K562 (cell line): ENCODE data around the gene UBE2D2. TPM values are rescaled to one million over a fixed set of nuclear protein-coding genes. Genes with fewer than 3 reads are reported as not detected.

Experiments used
- BCL6 ChIP-seq: fragments of 250-450 bp; sonication (Bioruptor Pico); IDR thresholded peaks from 2 replicates; pipeline ENCODE4 v1.4.0; 2020
- CBX5 ChIP-seq: IDR thresholded peaks from 2 replicates; pipeline ENCODE4 v1.6.1; 2014; ENCODE audit warnings: low read depth, borderline replicate concordance
- EP300 ChIP-seq: IDR thresholded peaks from 2 replicates; pipeline ENCODE4 v1.6.1; 2012; ENCODE audit warnings: low read length, improper control_type of control experiment
- ETV6 ChIP-seq, 3 experiments: fragments of 150-350 bp in 1 of 3; sonication (generic) in 1 of 3; formaldehyde crosslinking in 1 of 3; IDR thresholded peaks; 2 replicates each; pipeline versions ENCODE4 v1.6.1 to v1.8.0; 2014 to 2022; ENCODE audit warnings: borderline replicate concordance in 2 of 3, low read depth in 2 of 3, antibody characterized with exemption in 1 of 3, low read length in 1 of 3, mild to moderate bottlenecking in 1 of 3, missing genetic modification reagents in 1 of 3
- HNRNPK ChIP-seq: fragments of 200-400 bp; formaldehyde crosslinking; IDR thresholded peaks from one replicate; pipeline ENCODE4 v1.6.1; 2018; ENCODE audit warnings: mild to moderate bottlenecking, low read depth, low read length; ENCODE audit not compliant: poor library complexity, severe bottlenecking
- NBN ChIP-seq: fragments of 450-650 bp; IDR thresholded peaks from 2 replicates; pipeline ENCODE4 v1.6.1; 2016; ENCODE audit warnings: low read depth, mild to moderate bottlenecking
- NCOR1 ChIP-seq: fragments of 450-650 bp; IDR thresholded peaks from 2 replicates; pipeline ENCODE4 v1.6.1; 2016; ENCODE audit warnings: mild to moderate bottlenecking, moderate library complexity
- SMC3 ChIP-seq: conservative IDR thresholded peaks from 2 replicates; pipeline ENCODE4 v1.6.1; 2011; ENCODE audit warnings: low read depth, low read length, improper control_type of control experiment; ENCODE audit not compliant: insufficient read depth
- SREBF1 ChIP-seq: fragments of 150-350 bp; IDR thresholded peaks from 2 replicates; pipeline ENCODE4 v1.6.1; 2014; ENCODE audit warnings: antibody characterized with exemption, low read depth, low read length, borderline replicate concordance
- SRSF3 ChIP-seq: fragments of 200-400 bp; formaldehyde crosslinking; IDR thresholded peaks from 2 replicates; pipeline ENCODE4 v1.6.1; 2016; ENCODE audit warnings: mild to moderate bottlenecking, low read length, moderate library complexity; ENCODE audit not compliant: insufficient read depth
- polyA plus RNA-seq, 8 experiments: library from polyadenylated mRNA; depleted of rRNA in 4 of 8; stranded (reverse) in 5 of 8; unstranded in 3 of 8; fragments of >200 nt; fragmentation: Nextera tagmentation in 2 of 8; fragmentation: Illumina TruSeq in 1 of 8; extraction: Ambion mirVana in 2 of 8; extraction: Trizol in 1 of 8; gene quantifications; 2 replicates each; pipeline versions ENCODE4 v1.2.1 to v1.2.3, GENCODE V29; 2011 to 2014; ENCODE audit warnings: inconsistent platforms in 1 of 8, missing spikeins in 1 of 8
- total RNA-seq, 7 experiments: library from RNA; depleted of rRNA in 6 of 7; stranded (reverse); fragments of >200 nt in 6 of 7; fragmentation: Illumina TruSeq in 2 of 7; extraction: Trizol in 2 of 7; gene quantifications; 2 replicates each; pipeline versions ENCODE4 v1.2.1 to v1.2.3, GENCODE V29; 2011 to 2021; ENCODE audit warnings: low replicate concordance in 1 of 7
- TF ChIP-seq, protein P1 (sequence below): fragments of 450-650 bp; IDR thresholded peaks from 2 replicates; pipeline ENCODE4 v1.6.1; 2016; ENCODE audit warnings: low read depth, mild to moderate bottlenecking, moderate library complexity
- TF ChIP-seq, protein P2 (sequence below): IDR thresholded peaks from 2 replicates; pipeline ENCODE4 v1.6.1; 2016; ENCODE audit warnings: missing genetic modification characterization, missing compliant biosample characterization

UBE2D2 gene
- total and polyA plus RNA-seq, 9 of the 15 experiments (the other 6 are each of a cell fraction or from before 2014, with no cell fraction given): 53.6 to 198 (median 122) TPM

DNA sequence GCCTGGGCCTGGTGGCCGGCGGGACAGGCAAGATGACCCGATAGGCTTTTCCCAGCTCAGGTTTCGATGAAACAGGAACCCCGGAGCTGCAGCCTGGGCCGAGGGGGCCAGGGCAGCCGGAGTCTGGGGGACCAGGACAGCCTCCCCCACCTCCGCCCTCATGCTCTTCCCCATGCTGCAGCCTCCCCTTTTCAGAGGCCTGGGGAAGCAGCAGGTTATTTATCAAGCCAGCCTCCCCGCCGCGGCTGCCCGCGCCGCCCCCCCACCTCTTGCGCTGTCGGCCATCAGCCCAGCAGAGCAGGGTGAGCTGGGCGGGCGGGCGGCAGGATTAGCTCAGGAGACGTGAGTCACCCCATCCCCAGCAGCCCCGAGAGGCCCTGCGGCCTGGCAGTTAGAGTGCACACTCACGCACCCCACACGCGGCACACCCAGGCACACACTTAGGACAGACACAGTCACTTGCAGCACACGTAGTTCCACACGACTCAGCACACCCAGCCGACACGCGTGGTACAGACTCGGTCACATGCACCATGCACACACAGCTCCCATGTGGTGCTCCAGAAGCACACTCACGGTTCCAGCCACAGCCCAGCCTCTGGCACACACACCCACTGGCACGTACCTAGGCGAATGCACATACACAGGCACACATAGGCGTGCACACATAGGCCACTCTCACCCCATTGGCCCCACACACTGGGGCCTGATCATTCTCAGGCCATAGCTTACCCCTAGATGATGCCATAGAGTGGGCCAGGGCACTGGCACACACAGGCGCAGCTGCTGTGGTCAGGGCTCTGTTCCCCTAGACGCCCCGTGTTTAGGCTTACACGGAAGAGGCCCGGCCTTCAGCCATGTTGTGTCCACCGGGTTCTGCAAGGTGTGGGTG is 100.0 kb downstream of the UBE2D2 start (continued):
- peak; percentile 54; the same call in 1 of the 2 replicates for TF ChIP-seq NBN
- TF ChIP-seq, protein P1, sequence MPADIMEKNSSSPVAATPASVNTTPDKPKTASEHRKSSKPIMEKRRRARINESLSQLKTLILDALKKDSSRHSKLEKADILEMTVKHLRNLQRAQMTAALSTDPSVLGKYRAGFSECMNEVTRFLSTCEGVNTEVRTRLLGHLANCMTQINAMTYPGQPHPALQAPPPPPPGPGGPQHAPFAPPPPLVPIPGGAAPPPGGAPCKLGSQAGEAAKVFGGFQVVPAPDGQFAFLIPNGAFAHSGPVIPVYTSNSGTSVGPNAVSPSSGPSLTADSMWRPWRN: no peak
- TF ChIP-seq, protein P2, sequence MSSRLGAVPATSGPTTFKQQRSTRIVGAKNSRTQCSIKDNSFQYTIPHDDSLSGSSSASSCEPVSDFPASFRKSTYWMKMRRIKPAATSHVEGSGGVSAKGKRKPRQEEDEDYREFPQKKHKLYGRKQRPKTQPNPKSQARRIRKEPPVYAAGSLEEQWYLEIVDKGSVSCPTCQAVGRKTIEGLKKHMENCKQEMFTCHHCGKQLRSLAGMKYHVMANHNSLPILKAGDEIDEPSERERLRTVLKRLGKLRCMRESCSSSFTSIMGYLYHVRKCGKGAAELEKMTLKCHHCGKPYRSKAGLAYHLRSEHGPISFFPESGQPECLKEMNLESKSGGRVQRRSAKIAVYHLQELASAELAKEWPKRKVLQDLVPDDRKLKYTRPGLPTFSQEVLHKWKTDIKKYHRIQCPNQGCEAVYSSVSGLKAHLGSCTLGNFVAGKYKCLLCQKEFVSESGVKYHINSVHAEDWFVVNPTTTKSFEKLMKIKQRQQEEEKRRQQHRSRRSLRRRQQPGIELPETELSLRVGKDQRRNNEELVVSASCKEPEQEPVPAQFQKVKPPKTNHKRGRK (tag): no peak
- no peak for TF ChIP-seq SREBF1
- no peak for TF ChIP-seq HNRNPK
- TF ChIP-seq ETV6 (IDR thresholded peaks at IDR 0.05; ENCODE audit: borderline replicate concordance in 1 of 2, low read depth in 2 of 2, low read length in 1 of 2): no peak
- TF ChIP-seq ETV6 (CRISPR knock-in tag; IDR thresholded peaks at IDR 0.05; ENCODE audit: borderline replicate concordance): peak; percentile 17; the same call in 1 of the 2 replicates
- TF ChIP-seq SRSF3: no peak
- TF ChIP-seq BCL6 (CRISPR knock-in tag): no peak
- TF ChIP-seq SMC3: 0 out of 2 replicates have a peak, but pooled peaks have one; percentile 28
- TF ChIP-seq EP300: peak; percentile 50; the same call in 1 of the 2 replicates
- peak; percentile 65 for TF ChIP-seq NCOR1
- no peak for TF ChIP-seq CBX5
- TF ChIP-seq, all 486 proteins: peak for 165
